ENCODE data around the gene ZNF32.

Gene ZNF32

GRCh38 chr10:43648398-43649184, at the start of gene ZNF32:
Gene ZNF32 (minus strand): TSS chr10:43648881. CDS start chr10:43646133, 2,748 bp downstream.
- peak; percentile 86 for DNase-seq

- no peak for DNase-seq
These were observed 49.5 kb upstream of the ZNF32 start for GRCh38 chr10:43698156-43698555.

- no peak for DNase-seq
These were observed 48.3 kb upstream of the ZNF32 start for GRCh38 chr10:43696909-43697483.

GRCh38 chr10:43695730-43696129, 47.0 kb upstream of the ZNF32 start:
- no peak for DNase-seq

GRCh38 chr10:43695321-43695720, 46.6 kb upstream of the ZNF32 start:
- no peak for DNase-seq

GRCh38 chr10:43694526-43694925, 45.8 kb upstream of the ZNF32 start:
- DNase-seq: no peak

GRCh38 chr10:43693602-43694001, 44.9 kb upstream of the ZNF32 start:
- DNase-seq: no peak

GRCh38 chr10:43692051-43692825, 43.6 kb upstream of the ZNF32 start:
- DNase-seq: no peak

GRCh38 chr10:43691485-43691884, 42.8 kb upstream of the ZNF32 start:
- no peak for DNase-seq

GRCh38 chr10:43689955-43690771, 41.5 kb upstream of the ZNF32 start:
- DNase-seq: peak; percentile 90

- peak; percentile 21 for DNase-seq
These were observed 40.9 kb upstream of the ZNF32 start for GRCh38 chr10:43689618-43689954.

- DNase-seq: no peak
These were observed 40.4 kb upstream of the ZNF32 start for GRCh38 chr10:43689007-43689491.

- no peak for DNase-seq
These were observed 39.7 kb upstream of the ZNF32 start for GRCh38 chr10:43688348-43688892.

GRCh38 chr10:43687373-43687772, 38.7 kb upstream of the ZNF32 start:
- DNase-seq: no peak

- DNase-seq: no peak
These were observed 37.7 kb upstream of the ZNF32 start for GRCh38 chr10:43686414-43686813.

GRCh38 chr10:43685744-43686143, 37.1 kb upstream of the ZNF32 start:
- DNase-seq: no peak

- no peak for DNase-seq
These were observed 35.5 kb upstream of the ZNF32 start for GRCh38 chr10:43684292-43684559.

- DNase-seq: peak; percentile 34
These were observed 35.0 kb upstream of the ZNF32 start for GRCh38 chr10:43683451-43684291.

GRCh38 chr10:43682956-43683355, 34.3 kb upstream of the ZNF32 start:
- DNase-seq: no peak

GRCh38 chr10:43681721-43682120, 33.0 kb upstream of the ZNF32 start:
- DNase-seq: no peak

GRCh38 chr10:43681220-43681619, 32.5 kb upstream of the ZNF32 start:
- DNase-seq: no peak

- peak; percentile 20 for DNase-seq
These were observed 31.4 kb upstream of the ZNF32 start for GRCh38 chr10:43680035-43680434.
